ENCODE data around the gene SLC13A2. TPM values are rescaled to one million over a fixed set of nuclear protein-coding genes. Genes with fewer than 3 reads are reported as not detected.
"Not testable (repeated sequence)": the region's sequence is repeated elsewhere in the genome, so short reads cannot be mapped to it uniquely, and the experiment has no call there.

The SLC13A2 gene
- total RNA-seq, 1 donor from 2014 or later, result not detected

DNA sequence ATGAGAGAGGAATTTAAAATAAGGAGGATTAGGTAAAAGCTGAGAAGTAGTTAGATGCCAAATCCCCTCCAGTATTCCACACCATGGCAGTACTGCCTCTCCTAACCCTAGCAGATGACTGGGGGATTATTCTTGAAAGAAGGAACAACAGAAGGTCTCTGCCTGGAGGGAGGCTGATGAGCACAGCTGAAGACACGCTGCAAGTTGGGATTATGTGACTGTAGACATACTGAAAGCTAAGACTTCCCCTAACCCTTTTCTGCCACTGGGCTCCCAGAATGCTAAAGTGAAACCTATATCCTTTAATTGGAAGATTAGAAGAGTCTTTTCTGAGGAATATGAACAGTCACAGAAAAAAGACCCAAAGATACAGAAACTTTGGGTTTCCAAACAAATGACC is 39.7 kb upstream of the SLC13A2 start:
- H3K36me3 Mint-ChIP-seq, result no peaks in the 10 kb centered on the region
- H3K27ac Mint-ChIP-seq, result no peak overlapping the region
- DNase-seq (ENCODE audit: low spot score), result no peak
- Histone ChIP-seq H3K4me2 (no peak overlapping the region), H3K9ac (no peak overlapping the region), H3K9me3 (ENCODE audit: low read depth) (no peaks in the 10 kb centered on the region), H3K4me1 (no peaks in the 10 kb centered on the region), H3K4me3 (no peak overlapping the region), H3F3A (ENCODE audit: low read depth) (no peaks in the 10 kb centered on the region), H2AFZ (replicated peaks) (no peak overlapping the region), H3K36me3 (no peaks in the 10 kb centered on the region), H3K27ac (no peak overlapping the region), H3K27me3 (peaks cover 20% of the 10 kb centered on the region), H3K79me2 (ENCODE audit: low read depth) (no peaks in the 10 kb centered on the region), H4K20me1 (ENCODE audit: low read depth) (no peaks in the 10 kb centered on the region)
- H3K4me3 Mint-ChIP-seq, result no peak overlapping the region
- H3K9me3 Mint-ChIP-seq, result no peaks in the 10 kb centered on the region
- TF ChIP-seq, protein P1, sequence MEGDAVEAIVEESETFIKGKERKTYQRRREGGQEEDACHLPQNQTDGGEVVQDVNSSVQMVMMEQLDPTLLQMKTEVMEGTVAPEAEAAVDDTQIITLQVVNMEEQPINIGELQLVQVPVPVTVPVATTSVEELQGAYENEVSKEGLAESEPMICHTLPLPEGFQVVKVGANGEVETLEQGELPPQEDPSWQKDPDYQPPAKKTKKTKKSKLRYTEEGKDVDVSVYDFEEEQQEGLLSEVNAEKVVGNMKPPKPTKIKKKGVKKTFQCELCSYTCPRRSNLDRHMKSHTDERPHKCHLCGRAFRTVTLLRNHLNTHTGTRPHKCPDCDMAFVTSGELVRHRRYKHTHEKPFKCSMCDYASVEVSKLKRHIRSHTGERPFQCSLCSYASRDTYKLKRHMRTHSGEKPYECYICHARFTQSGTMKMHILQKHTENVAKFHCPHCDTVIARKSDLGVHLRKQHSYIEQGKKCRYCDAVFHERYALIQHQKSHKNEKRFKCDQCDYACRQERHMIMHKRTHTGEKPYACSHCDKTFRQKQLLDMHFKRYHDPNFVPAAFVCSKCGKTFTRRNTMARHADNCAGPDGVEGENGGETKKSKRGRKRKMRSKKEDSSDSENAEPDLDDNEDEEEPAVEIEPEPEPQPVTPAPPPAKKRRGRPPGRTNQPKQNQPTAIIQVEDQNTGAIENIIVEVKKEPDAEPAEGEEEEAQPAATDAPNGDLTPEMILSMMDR (IDR thresholded peaks at IDR 0.05), result no peak
- TF ChIP-seq EZH2phosphoT487 (IDR thresholded peaks at IDR 0.05) (no peak), EZH2 (IDR thresholded peaks at IDR 0.05) (no peak)
- no peaks in the 10 kb centered on the region for H3K27me3 Mint-ChIP-seq (ENCODE audit: insufficient read depth, low read depth)
- H3K4me1 Mint-ChIP-seq, result no peaks in the 10 kb centered on the region

DNA sequence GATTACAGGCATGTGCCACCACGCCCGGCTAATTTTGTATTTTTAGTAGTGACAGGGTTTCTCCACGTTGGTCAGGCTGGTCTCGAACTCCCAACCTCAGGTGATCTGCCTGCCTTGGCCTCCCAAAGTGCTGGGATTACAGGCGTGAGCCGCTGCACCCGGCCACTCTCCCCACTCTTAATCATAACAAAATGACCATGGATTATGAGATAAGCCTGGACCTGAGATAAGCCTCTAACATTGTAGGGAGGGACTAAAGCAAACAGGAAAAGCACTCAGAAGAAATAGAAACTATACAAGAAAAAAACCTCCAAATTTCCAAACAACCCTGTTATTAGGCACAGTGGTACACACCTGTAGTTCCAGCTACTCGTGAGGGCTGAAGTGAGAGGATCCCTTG is 39.1 kb upstream of the SLC13A2 start:
- H3F3A ChIP-seq (ENCODE audit: low read depth); H3K27ac Mint-ChIP-seq; H3K9me3 Mint-ChIP-seq; H2AFZ ChIP-seq (replicated peaks); H3K27ac ChIP-seq; H3K4me3 ChIP-seq; H3K4me2 ChIP-seq; H4K20me1 ChIP-seq (ENCODE audit: low read depth); H3K4me1 Mint-ChIP-seq; H3K4me3 Mint-ChIP-seq; H3K36me3 Mint-ChIP-seq; DNase-seq (ENCODE audit: low spot score); H3K9me3 ChIP-seq (ENCODE audit: low read depth); H3K36me3 ChIP-seq; H3K79me2 ChIP-seq (ENCODE audit: low read depth); H3K9ac ChIP-seq; H3K4me1 ChIP-seq; H3K27me3 Mint-ChIP-seq (ENCODE audit: insufficient read depth, low read depth): not testable (repeated sequence)
- peaks cover 20% of the 10 kb centered on the region for H3K27me3 ChIP-seq

DNA sequence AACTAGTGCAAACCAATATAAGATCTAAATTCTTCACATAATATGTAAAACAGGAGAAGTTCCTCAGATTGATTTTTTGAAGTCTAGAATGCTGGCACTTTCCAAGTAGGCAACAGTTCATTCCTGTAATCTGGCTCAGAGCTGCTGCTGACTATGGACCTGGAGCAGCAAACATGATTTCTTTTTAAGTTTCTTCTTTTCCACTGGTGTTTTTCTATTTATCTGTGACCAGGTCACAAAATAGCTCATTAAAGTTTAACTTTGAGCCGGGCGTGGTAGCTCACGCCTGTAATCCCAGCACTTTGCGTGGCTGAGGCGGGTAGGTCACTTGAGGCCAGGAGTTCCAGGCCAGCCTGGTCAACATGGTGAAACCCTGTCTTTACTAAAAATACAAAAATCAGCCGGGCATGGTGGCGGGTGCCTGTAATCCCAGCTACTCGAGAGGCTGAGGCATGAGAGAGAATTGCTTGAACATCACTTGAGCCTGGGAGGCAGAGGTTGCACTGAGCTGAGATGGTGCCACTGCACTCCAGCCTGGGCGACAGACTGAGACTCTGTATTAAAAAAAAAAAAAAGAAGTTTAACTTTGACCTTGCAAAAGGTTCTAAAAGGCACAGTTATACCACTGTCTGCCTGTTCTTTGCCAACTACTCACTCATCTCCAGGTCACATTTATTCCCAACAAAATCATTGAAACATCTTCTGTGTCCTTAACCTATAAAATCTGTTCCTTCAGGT is 29.4 kb upstream of the SLC13A2 start:
- Histone ChIP-seq H3K4me3 (no peak overlapping the region), H2AFZ (replicated peaks) (no peak overlapping the region), H4K20me1 (ENCODE audit: low read depth) (no peaks in the 10 kb centered on the region), H3F3A (ENCODE audit: low read depth) (no peaks in the 10 kb centered on the region), H3K27me3 (no peaks in the 10 kb centered on the region), H3K79me2 (ENCODE audit: low read depth) (no peaks in the 10 kb centered on the region), H3K9me3 (ENCODE audit: low read depth) (no peaks in the 10 kb centered on the region), H3K9ac (no peak overlapping the region), H3K36me3 (no peaks in the 10 kb centered on the region), H3K4me2 (no peak overlapping the region), H3K27ac (no peak overlapping the region), H3K4me1 (no peaks in the 10 kb centered on the region)
- Mint-ChIP-seq H3K4me1 (no peaks in the 10 kb centered on the region), H3K27ac (no peak overlapping the region), H3K4me3 (no peak overlapping the region), H3K36me3 (no peaks in the 10 kb centered on the region), H3K27me3 (ENCODE audit: insufficient read depth, low read depth) (peaks cover 4% of the 10 kb centered on the region), H3K9me3 (peaks cover 2% of the 10 kb centered on the region)
- TF ChIP-seq, protein P1 (IDR thresholded peaks at IDR 0.05), result no peak
- no peak for TF ChIP-seq EZH2phosphoT487 (IDR thresholded peaks at IDR 0.05)
- no peak for TF ChIP-seq EZH2 (IDR thresholded peaks at IDR 0.05)
- DNase-seq (ENCODE audit: low spot score), result no peak

DNA sequence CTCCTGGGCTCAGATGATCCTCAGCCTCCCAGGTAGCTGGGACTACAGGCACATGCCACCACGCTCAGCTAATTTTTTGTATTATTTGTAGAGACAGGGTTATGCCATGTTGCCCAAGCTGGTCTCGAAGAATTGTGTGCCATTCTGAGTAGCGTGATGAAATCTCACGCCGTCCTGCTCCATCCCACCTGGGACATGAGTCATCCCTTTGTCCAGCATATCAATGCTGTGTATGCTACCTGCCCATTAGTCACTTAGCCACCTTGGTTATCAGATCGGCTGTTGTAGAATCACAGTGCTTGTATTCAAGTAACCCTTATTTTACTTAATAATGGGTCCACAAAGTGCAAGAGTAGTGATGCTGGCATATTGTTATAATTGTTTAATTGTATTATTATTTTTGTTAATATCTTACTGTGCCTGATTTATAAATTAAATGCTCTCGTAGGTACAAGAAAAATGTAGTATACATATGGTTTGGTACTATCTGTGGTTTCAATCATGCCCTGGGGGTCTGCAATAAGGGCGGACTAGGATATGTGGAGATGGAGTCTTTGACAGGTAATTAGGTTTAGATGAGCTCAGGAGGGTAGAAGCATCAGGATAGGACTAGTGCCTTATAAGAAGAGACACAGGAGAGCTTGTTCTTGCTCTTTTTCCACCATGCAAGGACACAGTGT is 26.6 kb upstream of the SLC13A2 start:
- no peak overlapping the region for H3K4me3 ChIP-seq
- H3K4me2 ChIP-seq, result no peak overlapping the region
- DNase-seq (ENCODE audit: low spot score), result no peak
- no peaks in the 10 kb centered on the region for H3K79me2 ChIP-seq (ENCODE audit: low read depth)
- H4K20me1 ChIP-seq (ENCODE audit: low read depth), result no peaks in the 10 kb centered on the region
- H3K4me1 ChIP-seq, result no peaks in the 10 kb centered on the region
- H3K27ac ChIP-seq, result no peak overlapping the region
- Mint-ChIP-seq H3K9me3 (peaks cover 7% of the 10 kb centered on the region), H3K27ac (no peak overlapping the region), H3K36me3 (no peaks in the 10 kb centered on the region), H3K27me3 (ENCODE audit: insufficient read depth, low read depth) (peaks cover 8% of the 10 kb centered on the region), H3K4me1 (no peaks in the 10 kb centered on the region), H3K4me3 (no peak overlapping the region)
- H3K9me3 ChIP-seq (ENCODE audit: low read depth), result no peaks in the 10 kb centered on the region
- H3K27me3 ChIP-seq, result no peaks in the 10 kb centered on the region
- H3K36me3 ChIP-seq, result no peaks in the 10 kb centered on the region
- H3K9ac ChIP-seq, result no peak overlapping the region
- H3F3A ChIP-seq (ENCODE audit: low read depth), result no peaks in the 10 kb centered on the region
- TF ChIP-seq EZH2phosphoT487 (IDR thresholded peaks at IDR 0.05), result no peak
- no peak for TF ChIP-seq EZH2 (IDR thresholded peaks at IDR 0.05)
- TF ChIP-seq, protein P1 (IDR thresholded peaks at IDR 0.05), result no peak
- H2AFZ ChIP-seq (replicated peaks), result no peak overlapping the region

All from neural progenitor cell (in vitro differentiated cells).